H1 (cell line): ENCODE measurements around the gene ZSWIM9. TPM values are rescaled to one million over a fixed set of nuclear protein-coding genes. Genes with fewer than 3 reads are reported as not detected.

Experiments
- CTCF ChIA-PET: fragments of 300-600 bp; sonication (Branson Sonifier 250); formaldehyde crosslinking; loops from one replicate; lab custom pipeline; 2021; ENCODE audit not compliant: partially characterized antibody; lab: Charles Lee
- POLR2A ChIA-PET: fragments of 300-600 bp; sonication (Branson Sonifier 250); formaldehyde crosslinking; loops from one replicate; lab custom pipeline; 2021; ENCODE audit warnings: inconsistent platforms; ENCODE audit not compliant: partially characterized antibody; lab: Charles Lee
- DNase-seq, 2 experiments: peaks; one replicate each; pipeline versions ENCODE4 v3.0.0 to v3.0.0-alpha.2; 2010 to 2022; ENCODE audit warnings: low spot score in 2 of 2, low read depth in 1 of 2, mixed read lengths in 1 of 2
- FAIRE-seq: peaks from 2 replicates; lab custom pipeline; 2011; peaks lifted over from hg19 to GRCh38; lab: Jason Lieb, UNC
- H2AFZ ChIP-seq: 2 replicates; pipeline ENCODE4 v1.8.1; 2012; ENCODE audit warnings: low read length, inconsistent platforms
- H2AK5ac ChIP-seq: 2 replicates; pipeline ENCODE4 v1.6.1; 2013; ENCODE audit warnings: low read depth, low read length
- H2BK120ac ChIP-seq: replicated peaks from 2 replicates; pipeline ENCODE3; 2013; ENCODE audit warnings: low read depth, low read length, inconsistent platforms
- H2BK12ac ChIP-seq: 2 replicates; pipeline ENCODE4 v1.6.1; 2013; ENCODE audit warnings: low read depth, low read length
- H2BK15ac ChIP-seq: 2 replicates; pipeline ENCODE4 v1.6.1; 2013; ENCODE audit warnings: low read length
- H2BK20ac ChIP-seq: 2 replicates; pipeline ENCODE4 v1.6.1; 2013; ENCODE audit warnings: low read length
- H2BK5ac ChIP-seq: 2 replicates; pipeline ENCODE4 v1.6.1; 2013; ENCODE audit warnings: low read depth, low read length
- H3K14ac ChIP-seq: 2 replicates; pipeline ENCODE4 v1.6.1; 2013; ENCODE audit warnings: inconsistent platforms; ENCODE audit not compliant: insufficient read length
- H3K18ac ChIP-seq: 2 replicates; pipeline ENCODE4 v1.6.1; 2013; ENCODE audit warnings: low read length; ENCODE audit errors: extremely low read depth
- H3K23ac ChIP-seq: 2 replicates; pipeline ENCODE4 v1.6.1; 2013; ENCODE audit warnings: inconsistent platforms; ENCODE audit not compliant: insufficient read length
- H3K23me2 ChIP-seq: 2 replicates; pipeline ENCODE4 v1.6.1; 2013; ENCODE audit warnings: low read depth, low read length
- H3K27ac ChIP-seq: 2 replicates; pipeline ENCODE4 v1.6.1; 2011; ENCODE audit warnings: low read depth, low read length, inconsistent platforms
- H3K27me3 ChIP-seq, 4 experiments: replicated peaks in 1 of 4; 1 replicate in 1 of 4; 2 replicates in 3 of 4; pipeline versions ENCODE4 v1.6.1 to v1.8.1; 2011 to 2013; ENCODE audit warnings: low read length in 3 of 4, mild to moderate bottlenecking in 3 of 4, inconsistent platforms in 2 of 4, mixed read lengths in 2 of 4, moderate library complexity in 1 of 4; ENCODE audit not compliant: control insufficient read depth in 3 of 4, insufficient read depth in 3 of 4; ENCODE audit errors: extremely low read depth in 1 of 4
- H3K36me3 ChIP-seq, 4 experiments: 2 replicates each; pipeline versions ENCODE4 v1.6.1 to v1.8.1; 2011 to 2013; ENCODE audit warnings: mild to moderate bottlenecking in 4 of 4, low read length in 3 of 4, moderate library complexity in 2 of 4, control low read depth in 1 of 4, inconsistent platforms in 1 of 4; ENCODE audit not compliant: insufficient read depth in 4 of 4, control insufficient read depth in 2 of 4
- H3K4ac ChIP-seq: replicated peaks from 2 replicates; pipeline ENCODE3; 2013; ENCODE audit warnings: low read length, low read depth, mixed read lengths, inconsistent platforms; ENCODE audit not compliant: insufficient read length
- H3K4me1 ChIP-seq, 4 experiments: replicated peaks in 1 of 4; 1 replicate in 1 of 4; 2 replicates in 3 of 4; pipeline versions ENCODE4 v1.6.1 to v1.8.1; 2011 to 2013; ENCODE audit warnings: low read length in 3 of 4, inconsistent platforms in 2 of 4, mixed read lengths in 1 of 4; ENCODE audit not compliant: insufficient read depth in 4 of 4, control insufficient read depth in 3 of 4
- H3K4me2 ChIP-seq, 2 experiments: 2 replicates each; pipeline versions ENCODE4 v1.6.1 to v1.8.1; 2011 to 2013; ENCODE audit warnings: low read depth in 2 of 2, low read length in 2 of 2, control low read depth in 1 of 2, inconsistent platforms in 1 of 2, mild to moderate bottlenecking in 1 of 2; ENCODE audit not compliant: insufficient read depth in 1 of 2
- H3K4me3 ChIP-seq, 4 experiments: fragments of 200-600, 300-600 bp in 1 of 4; sonication (generic), shearing (Covaris generic), sonication (Bioruptor Twin) in 1 of 4; 2 replicates each; pipeline versions ENCODE4 v1.5.1 to v1.8.1; 2011 to 2016; ENCODE audit warnings: low read length in 4 of 4, low read depth in 3 of 4, control low read depth in 2 of 4, inconsistent platforms in 2 of 4, mild to moderate bottlenecking in 2 of 4, mixed read lengths in 1 of 4, moderate library complexity in 1 of 4; ENCODE audit not compliant: insufficient read depth in 2 of 4; ENCODE audit errors: extremely low read depth in 1 of 4
- H3K56ac ChIP-seq: replicated peaks from 2 replicates; pipeline ENCODE3; 2013; ENCODE audit warnings: low read depth, mild to moderate bottlenecking, mixed read lengths, low read length, inconsistent platforms; ENCODE audit not compliant: insufficient read length
- H3K79me1 ChIP-seq: 2 replicates; pipeline ENCODE4 v1.6.1; 2013; ENCODE audit warnings: low read depth, low read length, control low read depth
- H3K79me2 ChIP-seq, 2 experiments: 2 replicates each; pipeline versions ENCODE4 v1.6.1 to v1.8.1; 2012 to 2013; ENCODE audit warnings: low read length in 2 of 2, mild to moderate bottlenecking in 2 of 2, inconsistent platforms in 1 of 2; ENCODE audit not compliant: insufficient read depth in 2 of 2, control insufficient read depth in 1 of 2
- H3K9ac ChIP-seq, 4 experiments: replicated peaks in 1 of 4; 1 replicate in 1 of 4; 2 replicates in 3 of 4; pipeline versions ENCODE4 v1.6.1 to v1.8.1; 2011 to 2013; ENCODE audit warnings: low read depth in 3 of 4, low read length in 3 of 4, control low read depth in 2 of 4, mild to moderate bottlenecking in 2 of 4, moderate library complexity in 2 of 4, inconsistent platforms in 1 of 4; ENCODE audit errors: extremely low read depth in 1 of 4
- H3K9me3 ChIP-seq, 2 experiments: 2 replicates each; pipeline versions ENCODE4 v1.6.1 to v1.8.1; 2012 to 2013; ENCODE audit warnings: mild to moderate bottlenecking in 2 of 2, moderate library complexity in 2 of 2, control low read depth in 1 of 2, inconsistent platforms in 1 of 2, low read depth in 1 of 2, low read length in 1 of 2, mixed read lengths in 1 of 2; ENCODE audit not compliant: insufficient read depth in 2 of 2
- H4K20me1 ChIP-seq, 2 experiments: replicated peaks in 1 of 2; 2 replicates each; pipeline versions ENCODE3 to v1.8.1; 2011 to 2013; ENCODE audit warnings: inconsistent platforms in 2 of 2, low read length in 2 of 2, mild to moderate bottlenecking in 1 of 2; ENCODE audit not compliant: insufficient read depth in 2 of 2, control insufficient read depth in 1 of 2
- H4K5ac ChIP-seq: 2 replicates; pipeline ENCODE4 v1.6.1; 2013; ENCODE audit warnings: low read length, low read depth, mixed read lengths, inconsistent platforms; ENCODE audit not compliant: insufficient read length
- H4K8ac ChIP-seq: 2 replicates; pipeline ENCODE4 v1.8.0; 2013; ENCODE audit warnings: mild to moderate bottlenecking, moderate library complexity, low read length, inconsistent platforms; ENCODE audit not compliant: insufficient read depth; ENCODE audit errors: extremely low read depth
- H4K91ac ChIP-seq: replicated peaks from 2 replicates; pipeline ENCODE3; 2013; ENCODE audit warnings: low read length, mixed read lengths, inconsistent platforms; ENCODE audit not compliant: insufficient read length
- TBP ChIP-seq: IDR thresholded peaks from 2 replicates; pipeline ENCODE4 v1.6.1; 2011; ENCODE audit warnings: low read depth, low read length, improper control_type of control experiment
- WGBS, 2 experiments: shearing (Covaris generic) in 1 of 2; methylation state at CpG; one replicate each; pipeline versions ENCODE4 v1.1.6 to v1.1.7; 2013 to 2015; ENCODE audit warnings: low lambda C conversion rate in 2 of 2, mixed read lengths in 2 of 2, inconsistent platforms in 1 of 2, low coverage in 1 of 2, missing lambda C conversion rate in 1 of 2; ENCODE audit not compliant: insufficient replicate concordance in 2 of 2, insufficient coverage in 1 of 2, insufficient read length in 1 of 2; ENCODE audit errors: extremely low coverage in 1 of 2, missing lambda C conversion rate in 1 of 2; 5-methylcytosine and 5-hydroxymethylcytosine counted together
- polyA plus RNA-seq, 7 experiments: library from polyadenylated mRNA; depleted of rRNA in 3 of 7; stranded (reverse) in 5 of 7; unstranded in 2 of 7; fragments of >200 nt in 5 of 7; fragments of 200-250 nt in 2 of 7; gene quantifications; 1 replicate in 5 of 7; 2 replicates in 1 of 7; 4 replicates in 1 of 7; pipeline versions ENCODE4 v1.2.1 to v1.2.3, GENCODE V29; 2011 to 2013; ENCODE audit warnings: missing spikeins in 2 of 7, mixed read lengths in 2 of 7
- total RNA-seq: library from RNA; stranded (reverse); fragmentation: NEBNext Ultra II Directional; extraction: Animal tissue kit (Norgen Biotek cat#: 25700); gene quantifications from 2 replicates; pipeline ENCODE4 v1.2.1, GENCODE V29; 2021

ZSWIM9 gene
- total and polyA plus RNA-seq, 2 of the 8 experiments (the other 6 are each of a cell fraction or from before 2014, with no cell fraction given): 1.5 to 10.4 TPM

GRCh38 chr19:48203222-48203793, 32.8 kb downstream of the ZSWIM9 start:
- Histone ChIP-seq H3K4me3 (peak overlapping the region; percentile 20 to 68 (median 46)), H2BK5ac (0 out of 2 replicates have a peak overlapping the region, but pooled peaks have one; percentile 11), H2BK120ac (peak overlapping the region; percentile 4), H2AK5ac (no peak overlapping the region), H3K79me1 (no peaks in the 10 kb centered on the region; the same call in none of the 2 replicates), H3K36me3 (no peaks in the 10 kb centered on the region), H3K9ac (peak overlapping the region in 3 of 4 experiments; percentile 4 to 52 (median 25); a peak in 3 of 7 replicates), H4K91ac (peak overlapping the region; percentile 31), H4K5ac (peak overlapping the region; percentile 32), H3K27ac (peak overlapping the region; percentile 81), H2BK12ac (no peak overlapping the region), H3K23me2 (peaks cover 3% of the 10 kb centered on the region), H4K8ac (no peak overlapping the region), H2BK20ac (no peak overlapping the region), H3K23ac (no peak overlapping the region), H3K4ac (no peak overlapping the region), H4K20me1 (no peaks in the 10 kb centered on the region), H2BK15ac (no peak overlapping the region), H2AFZ (peak overlapping the region; percentile 90), H3K27me3 (no peaks in the 10 kb centered on the region; a peak in 1 of 7 replicates), H3K56ac (no peak overlapping the region), H3K4me2 (peak overlapping the region; percentile 78 to 86), H3K18ac (no peak overlapping the region), H3K79me2 (no peaks in the 10 kb centered on the region), H3K4me1 (peaks cover 0 to 7% (median 1%) of the 10 kb centered on the region in 4 experiments; a peak in 2 of 7 replicates), H3K14ac (no peak overlapping the region), H3K9me3 (no peaks in the 10 kb centered on the region)
- no peak for FAIRE-seq
- ChIA-PET POLR2A (interaction anchor here (0.6 to 2.2 kb wide), 12 partner anchors 9 to 272 kb away, joined by 3 to 14 read pairs (median 3); partner anchors contain the start of gene CARD8), CTCF (interaction anchor here (0.6 to 9.4 kb wide), 12 partner anchors 9 to 241 kb away, joined by 3 to 68 read pairs (median 6); no protein-coding TSS in a partner anchor)
- DNase-seq: no peak
- WGBS, 2 experiments: 10% methylated on average over 5 of the region's 5 CpGs; no CpG with 5 or more reads in 1 of the 2 experiments
- peak; percentile 65 for TF ChIP-seq TBP
